OCI-LY7 (cell line): Measurements from ENCODE around the gene TTLL1. TPM values are rescaled to one million over a fixed set of nuclear protein-coding genes. Genes with fewer than 3 reads are reported as not detected.

ENCODE experiments used
- BruUV-seq: library from RNA; stranded (reverse); fragments of 400-500 nt; replicated peaks from 2 replicates; lab custom pipeline; 2021; lab: Mats Ljungman, UMichigan
- CTCF ChIA-PET: fragments of 300-600 bp; sonication (Branson Sonifier 250); formaldehyde crosslinking; loops from one replicate; lab custom pipeline; 2022; ENCODE audit warnings: antibody characterized with exemption; ENCODE audit not compliant: unreplicated experiment; lab: Charles Lee
- POLR2A ChIA-PET: fragments of 300-600 bp; sonication (Branson Sonifier 250); formaldehyde crosslinking; loops from one replicate; lab custom pipeline; 2022; ENCODE audit warnings: antibody characterized with exemption; lab: Charles Lee
- DNase-seq: peaks from one replicate; pipeline ENCODE4 v3.0.0-alpha.2; 2015; ENCODE audit warnings: low spot score
- H2AFZ ChIP-seq: fragments of 200-600 bp; sonication (generic), shearing (Covaris generic); 2 replicates; pipeline ENCODE4 v1.6.1; 2014; ENCODE audit warnings: mild to moderate bottlenecking, antibody characterized with exemption, low read length, moderate library complexity
- H3K27ac ChIP-seq: fragments of 200-600 bp; sonication (generic); 2 replicates; pipeline ENCODE4 v1.5.1; 2014; ENCODE audit warnings: mixed run types, low read depth, mild to moderate bottlenecking, moderate library complexity, low read length, inconsistent platforms; ENCODE audit not compliant: poor library complexity, severe bottlenecking
- H3K36me3 ChIP-seq: fragments of 200-600 bp; sonication (generic); 2 replicates; pipeline ENCODE4 v1.6.1; 2014; ENCODE audit warnings: mild to moderate bottlenecking, antibody characterized with exemption, low read length, moderate library complexity, mixed read lengths; ENCODE audit not compliant: insufficient read depth
- H3K4me1 ChIP-seq: fragments of 200-600 bp; sonication (generic); 2 replicates; pipeline ENCODE4 v1.5.1; 2014; ENCODE audit warnings: mild to moderate bottlenecking, low read length; ENCODE audit not compliant: insufficient read depth, poor library complexity, severe bottlenecking
- H3K4me2 ChIP-seq: fragments of 200-600 bp; sonication (generic); 2 replicates; pipeline ENCODE4 v1.6.1; 2014; ENCODE audit warnings: mild to moderate bottlenecking, low read length
- H3K4me3 ChIP-seq: fragments of 200-600 bp; sonication (generic); 2 replicates; pipeline ENCODE4 v1.5.1; 2014; ENCODE audit warnings: mild to moderate bottlenecking, low read depth, low read length; ENCODE audit not compliant: poor library complexity, severe bottlenecking
- H3K79me2 ChIP-seq: fragments of 200-600 bp; sonication (generic); 2 replicates; pipeline ENCODE4 v1.6.1; 2016; ENCODE audit warnings: low read depth, mild to moderate bottlenecking, low read length, moderate library complexity, mixed read lengths; ENCODE audit not compliant: insufficient read depth
- H3K9me2 ChIP-seq: fragments of 200-600 bp; sonication (generic); 2 replicates; pipeline ENCODE4 v1.6.1; 2016; ENCODE audit warnings: mild to moderate bottlenecking, low read length, mixed read lengths; ENCODE audit not compliant: insufficient read depth
- H3K9me3 ChIP-seq: fragments of 200-600 bp; sonication (generic); 2 replicates; pipeline ENCODE4 v1.6.1; 2014; ENCODE audit warnings: mild to moderate bottlenecking, mixed run types, low read length, mixed read lengths
- H4K20me1 ChIP-seq: fragments of 200-600 bp; sonication (generic); 2 replicates; pipeline ENCODE4 v1.6.1; 2014; ENCODE audit warnings: mild to moderate bottlenecking, antibody characterized with exemption, low read length, moderate library complexity, mixed read lengths; ENCODE audit not compliant: insufficient read depth
- EZH2phosphoT487 ChIP-seq: fragments of 200-600 bp; sonication (generic); IDR thresholded peaks from 2 replicates; pipeline ENCODE4 v1.6.1; 2018; ENCODE audit warnings: low read depth, borderline replicate concordance, mild to moderate bottlenecking, mixed run types, antibody characterized with exemption, low read length, moderate library complexity, mixed read lengths
- intact Hi-C: fragments of 100-400 bp; cut with micrococcal nuclease; formaldehyde crosslinking; loops from one replicate; pipeline ENCODE4 v1.10.0; 2022; ENCODE audit not compliant: unreplicated experiment
- total RNA-seq, 2 experiments: library from RNA; depleted of rRNA in 1 of 2; stranded (reverse); fragments of >200 nt in 1 of 2; shearing (Covaris generic) in 1 of 2; gene quantifications; 2 replicates each; pipeline ENCODE4 v1.2.3, GENCODE V29; 2014 to 2022
- TF ChIP-seq, protein P1 (sequence below): fragments of 200-600 bp; sonication (generic); conservative IDR thresholded peaks from 2 replicates; pipeline ENCODE4 v1.5.1; 2014; ENCODE audit warnings: mild to moderate bottlenecking, antibody characterized with exemption, low read length, moderate library complexity, mixed read lengths

The TTLL1 gene
- total RNA-seq, 2 experiments from 2014 or later, result 5.8 to 7.1 TPM

DNA sequence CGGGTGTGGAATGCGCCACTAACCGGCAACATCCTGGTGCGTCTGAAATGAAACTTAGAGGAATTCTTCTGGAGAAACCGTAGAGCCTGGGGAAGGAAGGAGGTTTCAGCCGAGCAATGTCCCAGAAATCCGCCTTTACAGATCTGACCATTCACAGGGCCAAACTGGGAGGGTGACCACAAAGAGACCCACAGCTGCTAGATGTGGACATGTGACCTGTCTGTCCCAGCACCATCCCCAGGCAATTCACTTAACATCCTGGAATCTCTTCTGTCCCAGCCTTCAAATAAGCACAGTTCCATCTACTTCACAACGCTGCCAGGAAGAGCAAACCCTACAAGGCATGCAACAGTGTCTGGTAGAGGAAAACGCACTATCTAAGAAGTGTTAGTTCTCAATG, 44.2 kb upstream of the TTLL1 start:
- no peaks in the 10 kb centered on the region; the same call in 1 of the 2 replicates for H4K20me1 ChIP-seq
- no peak overlapping the region for H2AFZ ChIP-seq
- peaks cover 96% of the 10 kb centered on the region for H3K36me3 ChIP-seq
- ChIA-PET POLR2A (no interaction called here), CTCF (interaction anchor here (0.7 kb wide), 1 partner anchor 27 kb away, joined by 3 read pairs; no protein-coding TSS in a partner anchor)
- no peak for TF ChIP-seq EZH2phosphoT487
- TF ChIP-seq, protein P1, sequence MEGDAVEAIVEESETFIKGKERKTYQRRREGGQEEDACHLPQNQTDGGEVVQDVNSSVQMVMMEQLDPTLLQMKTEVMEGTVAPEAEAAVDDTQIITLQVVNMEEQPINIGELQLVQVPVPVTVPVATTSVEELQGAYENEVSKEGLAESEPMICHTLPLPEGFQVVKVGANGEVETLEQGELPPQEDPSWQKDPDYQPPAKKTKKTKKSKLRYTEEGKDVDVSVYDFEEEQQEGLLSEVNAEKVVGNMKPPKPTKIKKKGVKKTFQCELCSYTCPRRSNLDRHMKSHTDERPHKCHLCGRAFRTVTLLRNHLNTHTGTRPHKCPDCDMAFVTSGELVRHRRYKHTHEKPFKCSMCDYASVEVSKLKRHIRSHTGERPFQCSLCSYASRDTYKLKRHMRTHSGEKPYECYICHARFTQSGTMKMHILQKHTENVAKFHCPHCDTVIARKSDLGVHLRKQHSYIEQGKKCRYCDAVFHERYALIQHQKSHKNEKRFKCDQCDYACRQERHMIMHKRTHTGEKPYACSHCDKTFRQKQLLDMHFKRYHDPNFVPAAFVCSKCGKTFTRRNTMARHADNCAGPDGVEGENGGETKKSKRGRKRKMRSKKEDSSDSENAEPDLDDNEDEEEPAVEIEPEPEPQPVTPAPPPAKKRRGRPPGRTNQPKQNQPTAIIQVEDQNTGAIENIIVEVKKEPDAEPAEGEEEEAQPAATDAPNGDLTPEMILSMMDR, result no peak
- DNase-seq, result no peak
- H3K4me2 ChIP-seq, result no peak overlapping the region
- intact Hi-C loops, result no loop called here
- no peak overlapping the region for H3K27ac ChIP-seq
- no peaks in the 10 kb centered on the region; the same call in 1 of the 2 replicates for H3K79me2 ChIP-seq
- H3K4me3 ChIP-seq, result no peak overlapping the region
- no peaks in the 10 kb centered on the region for H3K9me3 ChIP-seq
- peaks cover 37% of the 10 kb centered on the region for H3K4me1 ChIP-seq
- BruUV-seq, result TSS peak; percentile 39
- no peaks in the 10 kb centered on the region for H3K9me2 ChIP-seq

DNA sequence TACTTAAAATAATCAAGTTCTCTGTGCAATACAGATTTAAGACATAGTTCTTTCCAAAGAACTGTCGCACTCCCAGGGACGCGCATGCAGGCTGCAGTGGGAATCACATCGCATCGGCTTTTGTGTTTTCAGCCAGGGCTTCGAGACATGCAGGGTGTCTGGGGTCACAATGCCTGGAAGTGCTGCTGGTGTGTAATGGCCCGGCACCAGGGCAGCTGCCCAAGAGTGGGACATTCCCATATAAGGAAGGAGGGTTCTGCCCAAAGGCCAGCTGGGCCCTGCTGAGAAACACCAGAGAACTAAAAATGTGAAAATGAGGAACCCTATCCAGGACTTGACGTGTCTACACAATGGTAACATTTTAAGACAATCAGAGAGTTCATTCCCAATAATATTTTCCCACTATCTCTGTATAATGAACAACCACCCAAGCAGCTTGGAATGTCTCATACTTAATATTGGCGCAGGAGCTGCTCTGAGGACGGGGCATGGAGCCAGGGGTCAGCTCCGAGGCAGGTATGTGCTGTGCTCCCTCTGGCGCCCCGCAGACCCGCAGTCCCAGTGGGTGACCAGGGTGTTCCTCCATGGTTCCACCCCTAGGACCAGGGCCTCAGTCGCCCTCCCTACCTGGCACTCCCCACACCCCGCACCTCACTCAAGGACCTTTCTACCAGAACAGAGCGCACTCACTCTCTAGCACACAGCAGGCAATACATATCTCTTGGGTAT, 42.7 kb upstream of the TTLL1 start:
- Histone ChIP-seq H3K27ac (no peak overlapping the region), H3K4me2 (no peak overlapping the region), H4K20me1 (no peaks in the 10 kb centered on the region; the same call in 1 of the 2 replicates), H3K4me3 (no peak overlapping the region), H3K36me3 (peaks cover 96% of the 10 kb centered on the region), H2AFZ (no peak overlapping the region), H3K9me3 (no peaks in the 10 kb centered on the region), H3K79me2 (peaks cover 2% of the 10 kb centered on the region; the same call in 1 of the 2 replicates), H3K9me2 (no peaks in the 10 kb centered on the region), H3K4me1 (peaks cover 50% of the 10 kb centered on the region)
- ChIA-PET CTCF (no interaction called here), POLR2A (no interaction called here)
- TF ChIP-seq EZH2phosphoT487, result no peak
- TF ChIP-seq, protein P1, result no peak
- intact Hi-C loops, result no loop called here
- no TSS peak for BruUV-seq
- no peak for DNase-seq
